ENCODE measurements around the gene QRICH2.

QRICH2 gene

DNA sequence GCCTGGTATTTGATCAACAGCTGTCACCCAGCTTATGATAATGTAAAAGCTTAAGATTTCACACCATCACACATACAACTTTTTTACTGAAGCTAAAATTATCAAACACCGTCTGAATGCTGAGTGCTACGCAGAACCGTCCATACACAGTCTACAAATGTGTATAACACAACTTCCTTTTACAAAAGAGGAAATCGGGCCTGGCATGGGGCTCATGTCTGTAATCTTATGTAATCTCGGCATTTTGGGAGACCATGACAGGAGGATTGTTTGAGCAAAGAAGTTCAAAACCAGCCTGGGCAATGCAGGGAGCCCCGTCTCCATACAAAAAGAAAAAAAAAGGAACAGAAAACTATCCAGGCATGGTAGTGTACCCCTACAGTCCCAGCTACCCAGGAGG is 19.6 kb upstream of the QRICH2 start:
- ChIA-PET POLR2A (no interaction called here), CTCF (interaction anchor here (0.6 to 1.6 kb wide), 3 partner anchors 10 to 29 kb away, joined by 3 read pairs; no protein-coding TSS in a partner anchor)
- DNase-seq (ENCODE audit: extremely low spot score) = no peak
- TF ChIP-seq FOXM1 (IDR thresholded peaks at IDR 0.05; ENCODE audit: borderline replicate concordance) = no peak
- TF ChIP-seq CTBP1 (IDR thresholded peaks at IDR 0.05; ENCODE audit: borderline replicate concordance) = no peak
- no peak for TF ChIP-seq FOXA1 (IDR thresholded peaks at IDR 0.05)
- no peak for TF ChIP-seq ELF4 (IDR thresholded peaks at IDR 0.05)
- no peak for TF ChIP-seq ZNF384 (IDR thresholded peaks at IDR 0.05)
- TF ChIP-seq ARNT (IDR thresholded peaks at IDR 0.05) = no peak

DNA sequence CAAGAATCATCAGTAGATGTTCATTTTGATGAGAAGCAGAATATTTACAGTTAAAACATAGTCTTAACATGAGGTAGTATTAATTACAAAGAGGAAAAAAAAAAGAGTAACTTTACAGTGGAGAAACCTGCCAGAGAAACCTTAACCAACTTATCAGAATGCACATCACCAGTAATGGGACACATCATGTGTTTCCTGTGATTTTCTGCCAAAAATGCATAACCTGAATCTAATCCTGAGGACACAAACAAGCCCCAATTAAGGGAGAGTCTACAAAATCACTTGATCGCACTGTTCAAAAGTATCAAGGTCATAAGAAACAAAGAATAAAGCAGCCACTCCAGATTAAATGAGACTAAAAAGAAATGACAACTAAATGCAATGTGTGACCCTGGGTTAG is 18.2 kb upstream of the QRICH2 start:
- no peak for DNase-seq (ENCODE audit: extremely low spot score)
- ChIA-PET POLR2A (no interaction called here), CTCF (interaction anchor here (0.9 kb wide), 1 partner anchor 13 kb away, joined by 3 read pairs; no protein-coding TSS in a partner anchor)
- no peak for TF ChIP-seq CTBP1 (IDR thresholded peaks at IDR 0.05; ENCODE audit: borderline replicate concordance)
- TF ChIP-seq SUZ12 (IDR thresholded peaks at IDR 0.05) = no peak
- TF ChIP-seq FOXM1 (IDR thresholded peaks at IDR 0.05; ENCODE audit: borderline replicate concordance) = no peak
- TF ChIP-seq BHLHE40 (IDR thresholded peaks at IDR 0.05; ENCODE audit: borderline replicate concordance) = no peak
- no peak for TF ChIP-seq ELF4 (IDR thresholded peaks at IDR 0.05)
- TF ChIP-seq ARNT (IDR thresholded peaks at IDR 0.05) = no peak
- no peak for TF ChIP-seq TARDBP (IDR thresholded peaks at IDR 0.05)
- TF ChIP-seq NFRKB (IDR thresholded peaks at IDR 0.05) = no peak
- no peak for TF ChIP-seq ZNF384 (IDR thresholded peaks at IDR 0.05)

- ChIA-PET CTCF (no interaction called here), POLR2A (no interaction called here)
- TF ChIP-seq SUZ12 (IDR thresholded peaks at IDR 0.05) = no peak
- DNase-seq (ENCODE audit: extremely low spot score) = no peak
Observed at GRCh38 chr17:76318586-76318985, 10.5 kb upstream of the QRICH2 start.

DNA sequence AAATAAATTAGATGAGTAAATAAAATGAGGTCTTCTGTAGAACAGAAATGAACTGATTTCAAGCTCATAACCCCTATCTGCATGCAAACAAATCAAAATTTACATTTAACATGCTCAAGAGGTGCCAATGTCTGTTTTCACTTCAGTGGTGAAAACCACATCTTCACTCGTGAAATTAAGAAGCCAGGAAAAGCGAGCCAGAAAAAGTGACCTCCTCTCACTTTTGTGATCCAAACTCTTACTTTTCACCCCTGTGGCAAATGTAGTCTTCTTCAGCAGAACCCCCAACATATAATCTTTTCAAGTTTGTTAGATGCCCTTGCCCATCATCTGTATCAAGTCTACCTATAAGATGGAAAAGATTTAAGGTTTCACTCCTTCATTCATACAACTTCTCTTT is 9.5 kb upstream of the QRICH2 start:
- ChIA-PET CTCF (no interaction called here), POLR2A (no interaction called here)
- TF ChIP-seq FOXM1 (IDR thresholded peaks at IDR 0.05; ENCODE audit: borderline replicate concordance) = no peak
- no peak for TF ChIP-seq FOXK2 (IDR thresholded peaks at IDR 0.05)
- no peak for TF ChIP-seq NFRKB (IDR thresholded peaks at IDR 0.05)
- TF ChIP-seq CTBP1 (IDR thresholded peaks at IDR 0.05; ENCODE audit: borderline replicate concordance) = no peak
- no peak for TF ChIP-seq HDGF (IDR thresholded peaks at IDR 0.05; ENCODE audit: borderline replicate concordance)
- TF ChIP-seq ARNT (IDR thresholded peaks at IDR 0.05) = no peak
- no peak for TF ChIP-seq BHLHE40 (IDR thresholded peaks at IDR 0.05; ENCODE audit: borderline replicate concordance)
- no peak for TF ChIP-seq SUZ12 (IDR thresholded peaks at IDR 0.05)
- no peak for TF ChIP-seq PKNOX1 (IDR thresholded peaks at IDR 0.05)
- no peak for TF ChIP-seq TARDBP (IDR thresholded peaks at IDR 0.05)
- TF ChIP-seq ZNF384 (IDR thresholded peaks at IDR 0.05) = no peak
- no peak for TF ChIP-seq L3MBTL2 (conservative IDR thresholded peaks at IDR 0.05)
- TF ChIP-seq FOXA1 (IDR thresholded peaks at IDR 0.05) = no peak
- no peak for TF ChIP-seq ELF4 (IDR thresholded peaks at IDR 0.05)
- TF ChIP-seq SP1 (IDR thresholded peaks at IDR 0.05) = no peak
- no peak for TF ChIP-seq LEF1 (IDR thresholded peaks at IDR 0.05; ENCODE audit: borderline replicate concordance)
- no peak for DNase-seq (ENCODE audit: extremely low spot score)

- ChIA-PET POLR2A (no interaction called here), CTCF (no interaction called here)
- no peak for DNase-seq (ENCODE audit: extremely low spot score)
- TF ChIP-seq L3MBTL2 (conservative IDR thresholded peaks at IDR 0.05) = no peak
- no peak for TF ChIP-seq PKNOX1 (IDR thresholded peaks at IDR 0.05)
- TF ChIP-seq LEF1 (IDR thresholded peaks at IDR 0.05; ENCODE audit: borderline replicate concordance) = no peak
- no peak for TF ChIP-seq SP1 (IDR thresholded peaks at IDR 0.05)
- TF ChIP-seq ELF4 (IDR thresholded peaks at IDR 0.05) = no peak
- no peak for TF ChIP-seq FOXM1 (IDR thresholded peaks at IDR 0.05; ENCODE audit: borderline replicate concordance)
- TF ChIP-seq BHLHE40 (IDR thresholded peaks at IDR 0.05; ENCODE audit: borderline replicate concordance) = no peak
- TF ChIP-seq CTBP1 (IDR thresholded peaks at IDR 0.05; ENCODE audit: borderline replicate concordance) = no peak
- TF ChIP-seq TARDBP (IDR thresholded peaks at IDR 0.05) = no peak
Observed at GRCh38 chr17:76314392-76315227, 6.5 kb upstream of the QRICH2 start.

- CTCF ChIA-PET = interaction anchor here (0.6 kb wide), 1 partner anchor 66 kb away, joined by 8 read pairs; no protein-coding TSS in a partner anchor
- no peak for TF ChIP-seq PKNOX1 (IDR thresholded peaks at IDR 0.05)
- no peak for TF ChIP-seq BHLHE40 (IDR thresholded peaks at IDR 0.05; ENCODE audit: borderline replicate concordance)
- no peak for TF ChIP-seq L3MBTL2 (conservative IDR thresholded peaks at IDR 0.05)
- TF ChIP-seq LEF1 (IDR thresholded peaks at IDR 0.05; ENCODE audit: borderline replicate concordance) = no peak
- TF ChIP-seq SP1 (IDR thresholded peaks at IDR 0.05) = no peak
- TF ChIP-seq ARNT (IDR thresholded peaks at IDR 0.05) = no peak
- TF ChIP-seq FOXK2 (IDR thresholded peaks at IDR 0.05) = no peak
- TF ChIP-seq TARDBP (IDR thresholded peaks at IDR 0.05) = no peak
- no peak for TF ChIP-seq HDGF (IDR thresholded peaks at IDR 0.05; ENCODE audit: borderline replicate concordance)
- no peak for TF ChIP-seq ZNF384 (IDR thresholded peaks at IDR 0.05)
- no peak for TF ChIP-seq CTBP1 (IDR thresholded peaks at IDR 0.05; ENCODE audit: borderline replicate concordance)
- no peak for TF ChIP-seq ELF4 (IDR thresholded peaks at IDR 0.05)
- TF ChIP-seq FOXM1 (IDR thresholded peaks at IDR 0.05; ENCODE audit: borderline replicate concordance) = no peak
- no peak for TF ChIP-seq SUZ12 (IDR thresholded peaks at IDR 0.05)
- no peak for TF ChIP-seq NFRKB (IDR thresholded peaks at IDR 0.05)
- no peak for TF ChIP-seq FOXA1 (IDR thresholded peaks at IDR 0.05)
- DNase-seq (ENCODE audit: extremely low spot score) = no peak
- POLR2A ChIA-PET = no interaction called here
Observed at GRCh38 chr17:76312735-76313134, 4.7 kb upstream of the QRICH2 start.
